Smooth muscle cell (in vitro differentiated cells): ENCODE results near the gene DYNC1I1. TPM values are rescaled to one million over a fixed set of nuclear protein-coding genes. Genes with fewer than 3 reads are reported as not detected.

Source experiments
- DNase-seq: peaks from one replicate; lab custom pipeline; 2025; ENCODE audit not compliant: unreplicated experiment; lab: John Stamatoyannopoulos, UW
- H2AFZ ChIP-seq: fragments of 200-600 bp; sonication (generic); 2 replicates; pipeline ENCODE4 v1.6.0; 2016; ENCODE audit warnings: antibody characterized with exemption, low read depth, mild to moderate bottlenecking
- H3F3A ChIP-seq: fragments of 200-600 bp; sonication (generic); 2 replicates; pipeline ENCODE4 v1.6.0; 2017; ENCODE audit warnings: antibody characterized with exemption, low read depth
- H3K27ac ChIP-seq: fragments of 200-600 bp; sonication (generic); 2 replicates; pipeline ENCODE4 v1.5.1; 2016; ENCODE audit warnings: low read depth, mild to moderate bottlenecking
- H3K27me3 ChIP-seq: fragments of 200-600 bp; sonication (generic); 2 replicates; pipeline ENCODE4 v1.6.1; 2016; ENCODE audit warnings: low read depth, mild to moderate bottlenecking
- H3K36me3 ChIP-seq: fragments of 200-600 bp; sonication (generic); 2 replicates; pipeline ENCODE4 v1.5.1; 2016; ENCODE audit warnings: low read depth
- H3K4me1 ChIP-seq: fragments of 200-600 bp; sonication (generic); 2 replicates; pipeline ENCODE4 v1.5.1; 2016; ENCODE audit warnings: low read depth
- H3K4me2 ChIP-seq: fragments of 200-600 bp; sonication (generic); 2 replicates; pipeline ENCODE4 v1.6.0; 2016; ENCODE audit warnings: mild to moderate bottlenecking
- H3K4me3 ChIP-seq: fragments of 200-600 bp; sonication (generic); 2 replicates; pipeline ENCODE4 v1.5.1; 2016; ENCODE audit warnings: mild to moderate bottlenecking
- H3K79me2 ChIP-seq: fragments of 200-600 bp; sonication (generic); 2 replicates; pipeline ENCODE4 v1.6.0; 2016; ENCODE audit warnings: low read depth, mild to moderate bottlenecking
- H3K9ac ChIP-seq: fragments of 200-600 bp; sonication (generic); 2 replicates; pipeline ENCODE4 v1.6.0; 2016; ENCODE audit warnings: low read depth
- H3K9me3 ChIP-seq: fragments of 200-600 bp; sonication (generic); replicated peaks from 2 replicates; pipeline ENCODE4 v1.5.1; 2016; ENCODE audit warnings: low read depth
- H4K20me1 ChIP-seq: fragments of 200-600 bp; sonication (generic); 2 replicates; pipeline ENCODE4 v1.6.0; 2016; ENCODE audit warnings: low read depth
- WGBS: methylation state at CpG from one replicate; pipeline ENCODE4 v1.1.7; 2016; ENCODE audit warnings: low lambda C conversion rate; 5-methylcytosine and 5-hydroxymethylcytosine counted together
- polyA plus RNA-seq: library from polyadenylated mRNA; unstranded; fragments of >200 nt; fragmentation: Nextera tagmentation; extraction: Ambion mirVana; gene quantifications from 2 replicates; pipeline ENCODE4 v1.2.1, GENCODE V29; 2016
- total RNA-seq: library from RNA; depleted of rRNA; stranded (reverse); fragments of >200 nt; gene quantifications from 2 replicates; pipeline ENCODE4 v1.2.3, GENCODE V29; 2014
- TF ChIP-seq, protein P1 (sequence below): fragments of 200-600 bp; sonication (generic); IDR thresholded peaks from 2 replicates; pipeline ENCODE4 v1.5.1; 2017; ENCODE audit warnings: borderline replicate concordance, mild to moderate bottlenecking, antibody characterized with exemption; ENCODE audit not compliant: insufficient read depth, poor library complexity, severe bottlenecking

DYNC1I1 gene
- total and polyA plus RNA-seq, 2 experiments from 2014 or later, result 1.1 to 2.4 TPM

DNA sequence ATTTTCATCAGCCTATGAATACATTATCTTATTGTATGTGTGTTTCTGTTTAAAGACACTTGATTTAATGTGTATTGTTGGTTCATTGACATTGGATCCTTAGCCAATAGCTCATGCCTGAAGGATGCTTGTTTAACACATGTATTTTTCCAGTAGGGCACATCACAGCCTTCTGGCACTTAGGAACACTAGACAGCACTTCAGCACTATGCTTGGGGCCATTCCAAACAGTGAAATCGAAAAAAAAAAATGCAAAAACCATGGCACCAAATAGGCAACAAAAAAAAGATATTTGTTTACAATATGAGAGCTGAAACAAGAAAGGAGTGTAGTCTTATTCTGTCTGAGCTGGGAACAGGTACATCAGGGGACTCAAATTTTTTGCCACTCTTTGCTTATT lies 286.7 kb downstream of the DYNC1I1 start:
- no peaks in the 10 kb centered on the region for H3K4me1 ChIP-seq
- DNase-seq, result no peak
- H3K9ac ChIP-seq, result no peak overlapping the region
- no peaks in the 10 kb centered on the region for H3K27me3 ChIP-seq
- TF ChIP-seq, protein P1, sequence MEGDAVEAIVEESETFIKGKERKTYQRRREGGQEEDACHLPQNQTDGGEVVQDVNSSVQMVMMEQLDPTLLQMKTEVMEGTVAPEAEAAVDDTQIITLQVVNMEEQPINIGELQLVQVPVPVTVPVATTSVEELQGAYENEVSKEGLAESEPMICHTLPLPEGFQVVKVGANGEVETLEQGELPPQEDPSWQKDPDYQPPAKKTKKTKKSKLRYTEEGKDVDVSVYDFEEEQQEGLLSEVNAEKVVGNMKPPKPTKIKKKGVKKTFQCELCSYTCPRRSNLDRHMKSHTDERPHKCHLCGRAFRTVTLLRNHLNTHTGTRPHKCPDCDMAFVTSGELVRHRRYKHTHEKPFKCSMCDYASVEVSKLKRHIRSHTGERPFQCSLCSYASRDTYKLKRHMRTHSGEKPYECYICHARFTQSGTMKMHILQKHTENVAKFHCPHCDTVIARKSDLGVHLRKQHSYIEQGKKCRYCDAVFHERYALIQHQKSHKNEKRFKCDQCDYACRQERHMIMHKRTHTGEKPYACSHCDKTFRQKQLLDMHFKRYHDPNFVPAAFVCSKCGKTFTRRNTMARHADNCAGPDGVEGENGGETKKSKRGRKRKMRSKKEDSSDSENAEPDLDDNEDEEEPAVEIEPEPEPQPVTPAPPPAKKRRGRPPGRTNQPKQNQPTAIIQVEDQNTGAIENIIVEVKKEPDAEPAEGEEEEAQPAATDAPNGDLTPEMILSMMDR, result no peak
- H3K36me3 ChIP-seq, result no peaks in the 10 kb centered on the region
- no peak overlapping the region for H3K4me2 ChIP-seq
- H3F3A ChIP-seq, result no peaks in the 10 kb centered on the region
- no peak overlapping the region for H3K4me3 ChIP-seq
- H2AFZ ChIP-seq, result no peak overlapping the region
- no peaks in the 10 kb centered on the region for H3K9me3 ChIP-seq
- no peak overlapping the region for H3K27ac ChIP-seq
- H3K79me2 ChIP-seq, result no peaks in the 10 kb centered on the region
- no peaks in the 10 kb centered on the region for H4K20me1 ChIP-seq
- WGBS, result 73% methylated on average over 1 of the region's 1 CpG

DNA sequence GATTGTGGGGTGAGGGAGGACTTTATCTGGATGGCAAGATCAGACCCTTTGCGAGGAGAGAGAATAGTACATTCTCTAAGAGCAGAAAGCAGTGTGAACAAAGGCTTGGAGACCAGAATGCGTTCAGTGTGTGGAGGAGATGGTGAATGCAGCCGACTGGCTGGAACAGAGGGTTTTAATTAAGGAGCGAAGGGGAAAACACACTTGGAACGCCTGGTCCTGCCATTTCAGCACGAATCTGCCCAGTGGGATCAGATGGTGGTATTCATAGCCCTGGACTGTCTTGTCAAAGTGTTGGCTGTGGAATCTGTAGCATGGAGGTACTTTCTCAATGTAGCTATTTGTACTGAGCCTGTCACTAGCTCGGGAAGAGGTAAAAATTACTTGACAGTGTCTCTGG lies 288.7 kb downstream of the DYNC1I1 start:
- TF ChIP-seq, protein P1, result no peak
- no peak for DNase-seq
- no peaks in the 10 kb centered on the region for H3K27me3 ChIP-seq
- no peak overlapping the region for H3K4me2 ChIP-seq
- no peaks in the 10 kb centered on the region for H4K20me1 ChIP-seq
- H3K9me3 ChIP-seq, result no peaks in the 10 kb centered on the region
- WGBS, result 78% methylated on average over 7 of the region's 7 CpGs
- H3K4me1 ChIP-seq, result no peaks in the 10 kb centered on the region
- no peak overlapping the region for H3K27ac ChIP-seq
- H3F3A ChIP-seq, result no peaks in the 10 kb centered on the region
- H2AFZ ChIP-seq, result no peak overlapping the region
- no peak overlapping the region for H3K9ac ChIP-seq
- H3K36me3 ChIP-seq, result no peaks in the 10 kb centered on the region
- no peaks in the 10 kb centered on the region for H3K79me2 ChIP-seq
- no peak overlapping the region for H3K4me3 ChIP-seq

GRCh38 chr7:96061844-96062243 lies 289.5 kb downstream of the DYNC1I1 start:
- 92% methylated on average over 4 of the region's 4 CpGs for WGBS
- Histone ChIP-seq H3K36me3 (no peaks in the 10 kb centered on the region), H3K4me2 (no peak overlapping the region), H3K27me3 (peaks cover 4% of the 10 kb centered on the region), H3K9me3 (no peaks in the 10 kb centered on the region), H4K20me1 (no peaks in the 10 kb centered on the region), H3F3A (no peaks in the 10 kb centered on the region), H3K27ac (no peak overlapping the region), H2AFZ (no peak overlapping the region), H3K4me1 (no peaks in the 10 kb centered on the region), H3K4me3 (no peak overlapping the region), H3K9ac (no peak overlapping the region), H3K79me2 (no peaks in the 10 kb centered on the region)
- TF ChIP-seq, protein P1, result no peak
- DNase-seq, result no peak

GRCh38 chr7:96067321-96067720 lies 295.0 kb downstream of the DYNC1I1 start:
- H4K20me1 ChIP-seq, result no peaks in the 10 kb centered on the region
- H3K4me2 ChIP-seq, result no peak overlapping the region
- 43% methylated on average over 1 of the region's 1 CpG for WGBS
- H3K36me3 ChIP-seq, result no peaks in the 10 kb centered on the region
- H3K27ac ChIP-seq, result no peak overlapping the region
- no peaks in the 10 kb centered on the region for H3K79me2 ChIP-seq
- H3K4me1 ChIP-seq, result no peaks in the 10 kb centered on the region
- H3K9ac ChIP-seq, result no peak overlapping the region
- peaks cover 4% of the 10 kb centered on the region for H3K27me3 ChIP-seq
- no peaks in the 10 kb centered on the region for H3K9me3 ChIP-seq
- no peak overlapping the region for H3K4me3 ChIP-seq
- TF ChIP-seq, protein P1, result no peak
- no peaks in the 10 kb centered on the region for H3F3A ChIP-seq
- DNase-seq, result no peak
- no peak overlapping the region for H2AFZ ChIP-seq
